ENCODE data around the gene SLC39A3.

SLC39A3 gene

DNA sequence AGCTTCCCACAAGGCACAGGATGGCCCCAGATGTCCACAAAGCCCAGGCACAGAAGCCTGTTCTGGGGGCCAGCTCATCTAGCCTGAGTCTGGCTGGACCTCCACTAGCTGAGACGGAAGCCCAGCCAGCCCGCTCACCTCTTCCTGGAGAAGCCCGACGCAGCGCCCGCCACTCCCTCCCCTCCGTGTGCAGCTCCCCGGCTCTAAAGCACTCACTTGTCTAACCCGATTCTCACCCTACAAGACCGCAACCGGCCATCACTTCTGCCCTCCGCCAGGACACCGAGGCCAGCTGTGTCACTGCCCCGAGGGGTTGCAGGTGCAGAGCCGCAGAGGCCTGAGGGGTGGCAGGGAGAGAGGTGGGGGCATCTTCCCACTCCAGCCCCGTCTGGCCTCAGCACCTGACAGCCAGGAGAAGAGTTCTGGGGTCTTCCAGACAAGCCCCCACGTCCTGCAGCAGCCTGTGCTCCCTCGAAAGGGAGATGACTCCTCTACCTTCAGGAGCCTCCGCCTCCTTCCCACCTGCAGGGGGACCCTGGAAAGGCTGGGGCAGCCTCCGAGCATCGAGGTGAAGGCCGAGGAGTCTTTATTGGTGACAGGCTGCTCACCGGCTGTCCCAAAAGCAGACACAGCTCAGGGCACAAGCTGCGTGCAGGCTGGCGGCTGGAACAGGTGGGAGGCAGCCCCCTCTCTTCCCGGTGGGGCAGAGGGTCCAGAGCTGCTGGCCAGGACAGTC, 12.7 kb downstream of the SLC39A3 start:
- no peak overlapping the region; the same call in 1 of the 2 replicates for H3K9ac ChIP-seq (ENCODE audit: low read depth, low read length)
- H3K4me1 ChIP-seq (ENCODE audit: insufficient read depth, low read length): peaks cover 3% of the 10 kb centered on the region; the same call in 1 of the 2 replicates

DNA sequence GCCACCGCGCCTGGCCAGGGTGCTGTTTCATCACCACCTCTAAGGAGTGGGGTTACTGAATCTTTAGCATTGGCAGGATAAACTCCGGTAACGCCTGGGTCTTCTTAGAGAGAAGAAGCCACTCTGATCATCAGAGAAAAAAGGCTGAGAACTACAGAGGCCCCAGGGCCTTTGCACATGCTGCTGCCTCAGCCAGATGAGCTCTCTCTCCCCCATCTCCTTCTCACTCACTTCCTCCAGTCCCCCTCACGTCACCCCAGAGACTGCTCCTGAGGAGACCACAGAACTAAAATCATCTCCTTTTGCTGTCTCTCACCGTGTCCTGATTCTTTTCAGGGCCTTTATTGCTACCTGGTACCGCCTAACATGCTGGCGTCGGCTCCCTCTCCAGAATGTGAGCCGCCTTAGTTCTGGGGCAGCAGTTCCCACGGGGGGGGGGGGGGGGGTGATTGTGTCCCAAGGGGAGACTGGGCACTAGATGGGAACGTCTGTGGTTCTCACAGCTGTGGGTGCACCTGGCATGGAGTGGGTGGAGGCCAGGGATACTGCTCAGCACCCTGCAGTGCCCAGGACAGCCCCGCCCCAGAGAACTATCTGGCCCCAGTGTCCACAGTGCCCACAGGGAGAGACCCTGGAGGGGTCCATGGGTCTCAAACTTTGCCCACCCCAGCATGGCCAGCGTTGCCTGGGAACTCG, 13.5 kb downstream of the SLC39A3 start:
- H3K9me3 ChIP-seq (ENCODE audit: control insufficient read depth, insufficient read depth, low read length): no peaks in the 10 kb centered on the region
- no peak overlapping the region for H3K9ac ChIP-seq (ENCODE audit: low read depth, low read length)
- H3K4me1 ChIP-seq (ENCODE audit: insufficient read depth, low read length): peaks cover 3% of the 10 kb centered on the region; the same call in 1 of the 2 replicates
- no peaks in the 10 kb centered on the region for H3K36me3 ChIP-seq (ENCODE audit: insufficient read depth, low read length)

More for the DNA sequence above, 12.7 kb downstream of the SLC39A3 start:
- Histone ChIP-seq H3K36me3 (ENCODE audit: insufficient read depth, low read length) (no peaks in the 10 kb centered on the region), H3K9me3 (ENCODE audit: control insufficient read depth, insufficient read depth, low read length) (no peaks in the 10 kb centered on the region)

- Histone ChIP-seq H3K9ac (ENCODE audit: low read depth, low read length) (no peak overlapping the region), H3K4me1 (ENCODE audit: insufficient read depth, low read length) (peaks cover 3% of the 10 kb centered on the region; the same call in 1 of the 2 replicates)
Observed at GRCh38 chr19:2724148-2724557, 15.7 kb downstream of the SLC39A3 start.

GRCh38 chr19:2723747-2724146, 16.1 kb downstream of the SLC39A3 start:
- Histone ChIP-seq H3K9me3 (ENCODE audit: control insufficient read depth, insufficient read depth, low read length) (no peaks in the 10 kb centered on the region), H3K36me3 (ENCODE audit: insufficient read depth, low read length) (no peaks in the 10 kb centered on the region), H3K9ac (ENCODE audit: low read depth, low read length) (no peak overlapping the region), H3K4me1 (ENCODE audit: insufficient read depth, low read length) (peaks cover 3% of the 10 kb centered on the region; the same call in 1 of the 2 replicates)

More at GRCh38 chr19:2724148-2724557, 15.7 kb downstream of the SLC39A3 start:
- Histone ChIP-seq H3K36me3 (ENCODE audit: insufficient read depth, low read length) (no peaks in the 10 kb centered on the region), H3K9me3 (ENCODE audit: control insufficient read depth, insufficient read depth, low read length) (no peaks in the 10 kb centered on the region)

GRCh38 chr19:2723345-2723715, 16.5 kb downstream of the SLC39A3 start:
- no peaks in the 10 kb centered on the region for H3K36me3 ChIP-seq (ENCODE audit: insufficient read depth, low read length)
- no peak overlapping the region for H3K9ac ChIP-seq (ENCODE audit: low read depth, low read length)

DNA sequence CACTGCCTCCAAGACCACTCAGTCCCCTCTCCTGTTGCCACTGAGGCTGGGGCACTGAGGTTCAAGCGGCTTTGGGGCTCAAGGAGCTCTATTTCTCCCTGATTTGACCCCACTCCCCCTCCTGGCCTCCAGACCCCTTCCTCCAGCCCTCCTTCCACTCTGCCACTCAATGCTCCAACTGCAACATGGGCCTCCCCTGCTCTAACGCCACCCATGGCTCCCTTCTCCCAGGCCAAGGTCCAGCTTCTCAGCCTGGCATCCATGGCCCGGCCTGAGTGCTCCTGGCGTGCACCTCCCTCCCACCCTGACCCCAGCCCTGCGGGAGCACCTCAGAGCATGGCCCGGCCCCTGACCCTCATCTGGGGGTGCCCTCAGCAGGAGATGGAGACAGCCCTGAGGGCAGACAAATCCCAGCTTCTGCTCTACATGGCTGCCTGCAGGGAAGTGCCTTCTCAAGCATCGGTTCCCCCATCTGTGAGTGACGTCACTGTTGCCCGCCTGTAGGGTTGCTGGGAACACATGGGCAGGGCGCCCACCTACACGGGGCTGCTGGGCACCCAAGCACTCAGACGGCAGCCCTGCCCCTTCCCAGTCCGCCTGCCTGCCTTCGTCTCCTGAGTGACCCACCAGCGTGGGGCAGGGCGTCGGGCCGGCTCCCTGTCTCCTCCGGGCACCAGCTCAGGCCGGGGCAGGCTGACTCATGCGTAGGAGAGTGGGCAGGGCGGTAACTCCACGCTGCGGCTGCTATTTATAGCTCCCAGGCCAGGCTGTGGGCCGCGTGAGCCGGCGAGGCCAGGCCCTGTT, 17.1 kb downstream of the SLC39A3 start:
- H3K9me3 ChIP-seq (ENCODE audit: control insufficient read depth, insufficient read depth, low read length): no peaks in the 10 kb centered on the region
- H3K36me3 ChIP-seq (ENCODE audit: insufficient read depth, low read length): no peaks in the 10 kb centered on the region
- peaks cover 3% of the 10 kb centered on the region; the same call in 1 of the 2 replicates for H3K4me1 ChIP-seq (ENCODE audit: insufficient read depth, low read length)
- no peak overlapping the region for H3K9ac ChIP-seq (ENCODE audit: low read depth, low read length)

More at GRCh38 chr19:2723345-2723715, 16.5 kb downstream of the SLC39A3 start:
- no peaks in the 10 kb centered on the region for H3K9me3 ChIP-seq (ENCODE audit: control insufficient read depth, insufficient read depth, low read length)
- H3K4me1 ChIP-seq (ENCODE audit: insufficient read depth, low read length): peaks cover 3% of the 10 kb centered on the region; the same call in 1 of the 2 replicates

- Histone ChIP-seq H3K4me1 (ENCODE audit: insufficient read depth, low read length) (peaks cover 3% of the 10 kb centered on the region; the same call in 1 of the 2 replicates), H3K9me3 (ENCODE audit: control insufficient read depth, insufficient read depth, low read length) (no peaks in the 10 kb centered on the region), H3K36me3 (ENCODE audit: insufficient read depth, low read length) (no peaks in the 10 kb centered on the region), H3K9ac (ENCODE audit: low read depth, low read length) (peak overlapping the region; percentile 58)
Observed at GRCh38 chr19:2721570-2722540, 18.0 kb downstream of the SLC39A3 start.

DNA sequence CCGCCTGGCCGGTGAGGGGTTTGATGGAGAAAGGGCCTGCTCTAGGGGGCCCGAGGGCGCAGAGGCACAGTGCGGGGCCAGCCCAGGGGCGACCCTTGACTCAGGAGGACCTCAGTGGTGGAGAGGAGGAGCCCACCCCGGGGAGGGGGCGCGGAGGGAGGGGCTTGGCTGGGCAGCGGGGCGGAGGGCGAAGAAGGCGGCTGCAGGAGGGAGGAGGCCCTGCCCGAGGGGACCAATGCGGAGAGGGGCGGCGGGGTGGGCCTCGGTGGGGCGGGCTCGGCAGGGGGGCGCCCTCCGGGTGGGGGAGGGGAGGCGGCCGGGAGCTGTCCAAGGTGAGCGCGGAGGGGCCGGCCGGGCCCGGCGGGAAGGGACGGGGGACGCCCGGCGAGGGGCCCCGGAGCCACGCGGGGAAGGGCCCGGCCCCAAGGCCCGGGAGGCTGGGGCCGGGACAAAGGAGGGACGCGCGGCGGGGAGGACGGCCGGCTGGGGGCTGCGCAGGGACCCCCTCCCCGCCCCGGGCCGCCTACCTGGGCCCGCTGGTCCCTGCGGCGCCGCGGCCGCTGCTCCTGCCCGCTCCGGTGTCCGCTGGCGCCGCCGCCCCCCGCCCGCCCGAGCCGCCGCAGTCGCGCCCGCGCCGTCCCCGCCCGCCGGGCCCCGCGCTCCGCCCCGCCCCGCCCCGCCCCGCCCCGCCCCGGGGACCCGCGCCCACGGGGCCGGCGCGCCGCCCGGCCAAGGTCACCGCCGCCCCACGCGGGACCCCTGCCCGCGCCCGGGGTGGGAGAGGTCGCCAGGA, 18.8 kb downstream of the SLC39A3 start, which contains the start of gene DIRAS1:
TSS of gene DIRAS1 (minus strand) at position 596 of the 793 bp plus-strand sequence. CDS start 3,566 bp downstream, outside the sequence.
- no peaks in the 10 kb centered on the region for H3K36me3 ChIP-seq (ENCODE audit: insufficient read depth, low read length)
- peak within 1 kb of the TSS; percentile 70 for H3K9ac ChIP-seq (ENCODE audit: low read depth, low read length)
- peaks cover 3% of the 10 kb centered on the region; the same call in 1 of the 2 replicates for H3K4me1 ChIP-seq (ENCODE audit: insufficient read depth, low read length)
- H3K9me3 ChIP-seq (ENCODE audit: control insufficient read depth, insufficient read depth, low read length): no peaks in the 10 kb centered on the region

DNA sequence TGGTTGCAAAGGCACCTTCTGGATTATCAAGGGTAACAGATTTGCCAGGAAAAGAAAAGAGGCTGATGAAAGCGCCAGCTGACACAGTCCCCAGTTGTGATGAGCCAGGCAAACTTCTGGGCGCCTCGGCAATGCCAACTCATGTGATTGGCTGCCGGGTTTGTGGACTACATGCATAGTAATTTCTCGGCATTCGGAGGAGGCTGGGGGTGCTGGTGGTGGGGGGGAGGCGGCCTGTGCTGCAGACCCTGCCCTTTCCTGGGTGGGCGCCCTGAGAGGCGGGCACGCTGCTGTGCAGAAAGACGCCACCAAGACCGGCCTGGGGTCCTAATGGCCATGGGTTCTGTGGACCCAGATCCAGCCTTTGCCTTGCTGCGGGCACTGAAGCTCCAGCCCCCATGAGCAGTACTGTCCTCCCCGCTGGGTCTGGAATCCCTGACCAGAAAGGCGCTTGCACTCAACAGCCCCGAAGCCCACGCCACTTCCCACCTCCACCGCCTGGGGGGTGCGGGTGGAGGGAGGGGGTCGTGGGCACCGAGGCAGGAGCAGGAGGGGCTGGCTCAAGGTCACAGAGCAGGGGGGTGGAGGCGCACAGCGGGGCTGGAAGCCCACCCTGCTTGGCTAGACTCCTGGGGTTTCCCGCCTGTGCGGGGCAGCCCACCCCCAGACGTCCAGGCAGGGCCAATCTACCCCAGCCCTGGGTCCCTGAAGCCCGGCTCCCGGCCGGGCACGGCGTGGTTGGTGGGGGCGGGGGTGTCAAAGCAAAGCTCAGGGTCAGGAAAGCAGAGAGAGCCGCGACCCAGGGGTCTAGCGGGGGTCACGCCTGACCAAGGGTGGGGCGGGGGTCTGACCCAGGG, 19.7 kb downstream of the SLC39A3 start:
- Histone ChIP-seq H3K9me3 (ENCODE audit: control insufficient read depth, insufficient read depth, low read length) (no peaks in the 10 kb centered on the region; the same call in 1 of the 2 replicates), H3K36me3 (ENCODE audit: insufficient read depth, low read length) (no peaks in the 10 kb centered on the region), H3K9ac (ENCODE audit: low read depth, low read length) (peak overlapping the region; percentile 70)

DNA sequence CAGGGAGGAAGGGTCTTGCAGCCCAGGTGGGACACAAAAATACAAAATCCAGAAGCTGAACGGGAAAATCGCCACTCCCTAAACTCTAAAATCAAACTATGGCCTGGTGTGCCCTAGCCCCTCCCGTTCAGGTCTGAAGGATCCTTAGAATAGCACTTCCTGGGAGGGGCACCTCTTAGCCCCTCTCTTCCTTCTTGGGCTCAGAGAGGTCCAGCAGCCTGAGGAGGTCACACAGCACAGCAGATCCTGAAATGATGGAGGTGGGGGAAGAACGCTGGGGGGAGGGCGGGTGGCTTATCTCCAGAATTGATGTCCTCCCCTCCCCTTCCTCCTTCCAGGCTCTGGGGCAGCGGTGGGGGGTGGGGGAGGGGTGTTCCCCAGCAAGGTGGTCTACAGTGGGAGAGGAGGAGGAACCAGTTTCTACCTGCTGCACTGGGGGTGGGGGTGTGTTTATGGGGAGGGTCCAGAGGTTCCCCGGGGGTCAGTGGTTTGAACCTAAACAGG, 20.5 kb downstream of the SLC39A3 start:
- Histone ChIP-seq H3K9me3 (ENCODE audit: control insufficient read depth, insufficient read depth, low read length) (no peaks in the 10 kb centered on the region; the same call in none of the 2 replicates), H3K9ac (ENCODE audit: low read depth, low read length) (no peak overlapping the region), H3K4me1 (ENCODE audit: insufficient read depth, low read length) (peaks cover 3% of the 10 kb centered on the region; the same call in 1 of the 2 replicates)

More for the DNA sequence above, 19.7 kb downstream of the SLC39A3 start:
- peaks cover 3% of the 10 kb centered on the region; the same call in 1 of the 2 replicates for H3K4me1 ChIP-seq (ENCODE audit: insufficient read depth, low read length)

DNA sequence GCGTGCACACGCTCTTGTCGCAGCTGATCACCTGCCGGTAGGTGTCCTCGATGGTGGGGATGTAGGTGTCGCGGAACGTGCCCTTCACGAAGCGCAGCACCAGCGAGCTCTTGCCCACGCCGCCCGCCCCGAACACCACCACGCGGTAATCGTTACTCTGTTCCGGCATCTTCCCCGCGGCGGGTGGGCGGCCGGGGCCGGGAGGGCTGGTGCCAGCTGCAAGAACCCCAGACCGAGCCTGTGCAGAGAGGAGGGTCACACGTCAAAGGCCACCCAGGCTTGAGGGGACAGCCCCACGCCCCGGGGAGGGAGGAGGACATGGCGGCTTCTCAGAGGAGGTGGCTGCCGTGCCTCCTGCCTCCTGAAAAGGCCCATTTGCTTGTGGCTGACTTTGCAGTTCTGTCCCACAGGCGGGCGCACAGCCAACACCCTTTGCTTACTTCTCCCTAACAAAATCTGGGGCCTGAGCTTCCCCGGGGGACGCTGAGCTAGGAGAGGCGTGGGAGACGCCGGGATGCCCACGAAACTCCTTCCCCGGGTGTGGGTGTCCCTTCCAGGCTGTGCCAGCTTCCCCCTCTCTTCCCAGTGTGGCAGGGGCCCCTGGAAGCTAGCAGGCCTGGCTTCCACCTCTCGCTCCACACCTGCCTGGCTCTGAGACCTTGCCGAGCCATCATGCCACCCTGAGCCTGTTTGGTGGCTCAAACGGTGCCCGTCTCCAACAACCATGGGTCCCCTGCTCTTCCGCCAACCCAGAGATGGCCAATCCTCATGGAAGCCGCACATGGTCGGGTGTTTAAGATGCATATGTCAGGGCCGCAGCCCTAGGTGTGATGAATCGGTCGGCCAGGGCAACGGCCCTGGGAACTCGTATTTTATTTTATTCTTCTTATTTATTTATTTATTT, 21.9 kb downstream of the SLC39A3 start:
- H3K4me1 ChIP-seq (ENCODE audit: insufficient read depth, low read length): no peaks in the 10 kb centered on the region
- H3K9me3 ChIP-seq (ENCODE audit: control insufficient read depth, insufficient read depth, low read length): no peaks in the 10 kb centered on the region; the same call in none of the 2 replicates
- H3K9ac ChIP-seq (ENCODE audit: low read depth, low read length): no peak overlapping the region
- no peaks in the 10 kb centered on the region for H3K36me3 ChIP-seq (ENCODE audit: insufficient read depth, low read length)

More for the DNA sequence above, 20.5 kb downstream of the SLC39A3 start:
- H3K36me3 ChIP-seq (ENCODE audit: insufficient read depth, low read length): no peaks in the 10 kb centered on the region

Measured in ES-I3 (cell line).